H1 (cell line): ENCODE measurements around the gene ANKRD60. TPM values are rescaled to one million over a fixed set of nuclear protein-coding genes. Genes with fewer than 3 reads are reported as not detected.

Experiments used
- CTCF ChIA-PET: fragments of 300-600 bp; sonication (Branson Sonifier 250); formaldehyde crosslinking; loops from one replicate; lab custom pipeline; 2021; ENCODE audit not compliant: partially characterized antibody; lab: Charles Lee
- POLR2A ChIA-PET: fragments of 300-600 bp; sonication (Branson Sonifier 250); formaldehyde crosslinking; loops from one replicate; lab custom pipeline; 2021; ENCODE audit warnings: inconsistent platforms; ENCODE audit not compliant: partially characterized antibody; lab: Charles Lee
- DNase-seq, 2 experiments: peaks; one replicate each; pipeline versions ENCODE4 v3.0.0 to v3.0.0-alpha.2; 2010 to 2022; ENCODE audit warnings: low spot score in 2 of 2, low read depth in 1 of 2, mixed read lengths in 1 of 2
- FAIRE-seq: peaks from 2 replicates; lab custom pipeline; 2011; peaks lifted over from hg19 to GRCh38; lab: Jason Lieb, UNC
- H2AFZ ChIP-seq: 2 replicates; pipeline ENCODE4 v1.8.1; 2012; ENCODE audit warnings: low read length, inconsistent platforms
- H2AK5ac ChIP-seq: 2 replicates; pipeline ENCODE4 v1.6.1; 2013; ENCODE audit warnings: low read depth, low read length
- H2BK120ac ChIP-seq: replicated peaks from 2 replicates; pipeline ENCODE3; 2013; ENCODE audit warnings: low read depth, low read length, inconsistent platforms
- H2BK12ac ChIP-seq: 2 replicates; pipeline ENCODE4 v1.6.1; 2013; ENCODE audit warnings: low read depth, low read length
- H2BK15ac ChIP-seq: 2 replicates; pipeline ENCODE4 v1.6.1; 2013; ENCODE audit warnings: low read length
- H2BK20ac ChIP-seq: 2 replicates; pipeline ENCODE4 v1.6.1; 2013; ENCODE audit warnings: low read length
- H2BK5ac ChIP-seq: 2 replicates; pipeline ENCODE4 v1.6.1; 2013; ENCODE audit warnings: low read depth, low read length
- H3K14ac ChIP-seq: 2 replicates; pipeline ENCODE4 v1.6.1; 2013; ENCODE audit warnings: inconsistent platforms; ENCODE audit not compliant: insufficient read length
- H3K18ac ChIP-seq: 2 replicates; pipeline ENCODE4 v1.6.1; 2013; ENCODE audit warnings: low read length; ENCODE audit errors: extremely low read depth
- H3K23ac ChIP-seq: 2 replicates; pipeline ENCODE4 v1.6.1; 2013; ENCODE audit warnings: inconsistent platforms; ENCODE audit not compliant: insufficient read length
- H3K23me2 ChIP-seq: 2 replicates; pipeline ENCODE4 v1.6.1; 2013; ENCODE audit warnings: low read depth, low read length
- H3K27ac ChIP-seq: 2 replicates; pipeline ENCODE4 v1.6.1; 2011; ENCODE audit warnings: low read depth, low read length, inconsistent platforms
- H3K27me3 ChIP-seq, 4 experiments: replicated peaks in 1 of 4; 1 replicate in 1 of 4; 2 replicates in 3 of 4; pipeline versions ENCODE4 v1.6.1 to v1.8.1; 2011 to 2013; ENCODE audit warnings: low read length in 3 of 4, mild to moderate bottlenecking in 3 of 4, inconsistent platforms in 2 of 4, mixed read lengths in 2 of 4, moderate library complexity in 1 of 4; ENCODE audit not compliant: control insufficient read depth in 3 of 4, insufficient read depth in 3 of 4; ENCODE audit errors: extremely low read depth in 1 of 4
- H3K36me3 ChIP-seq, 4 experiments: 2 replicates each; pipeline versions ENCODE4 v1.6.1 to v1.8.1; 2011 to 2013; ENCODE audit warnings: mild to moderate bottlenecking in 4 of 4, low read length in 3 of 4, moderate library complexity in 2 of 4, control low read depth in 1 of 4, inconsistent platforms in 1 of 4; ENCODE audit not compliant: insufficient read depth in 4 of 4, control insufficient read depth in 2 of 4
- H3K4ac ChIP-seq: replicated peaks from 2 replicates; pipeline ENCODE3; 2013; ENCODE audit warnings: low read length, low read depth, mixed read lengths, inconsistent platforms; ENCODE audit not compliant: insufficient read length
- H3K4me1 ChIP-seq, 4 experiments: replicated peaks in 1 of 4; 1 replicate in 1 of 4; 2 replicates in 3 of 4; pipeline versions ENCODE4 v1.6.1 to v1.8.1; 2011 to 2013; ENCODE audit warnings: low read length in 3 of 4, inconsistent platforms in 2 of 4, mixed read lengths in 1 of 4; ENCODE audit not compliant: insufficient read depth in 4 of 4, control insufficient read depth in 3 of 4
- H3K4me2 ChIP-seq, 2 experiments: 2 replicates each; pipeline versions ENCODE4 v1.6.1 to v1.8.1; 2011 to 2013; ENCODE audit warnings: low read depth in 2 of 2, low read length in 2 of 2, control low read depth in 1 of 2, inconsistent platforms in 1 of 2, mild to moderate bottlenecking in 1 of 2; ENCODE audit not compliant: insufficient read depth in 1 of 2
- H3K4me3 ChIP-seq, 4 experiments: fragments of 200-600, 300-600 bp in 1 of 4; sonication (generic), shearing (Covaris generic), sonication (Bioruptor Twin) in 1 of 4; 2 replicates each; pipeline versions ENCODE4 v1.5.1 to v1.8.1; 2011 to 2016; ENCODE audit warnings: low read length in 4 of 4, low read depth in 3 of 4, control low read depth in 2 of 4, inconsistent platforms in 2 of 4, mild to moderate bottlenecking in 2 of 4, mixed read lengths in 1 of 4, moderate library complexity in 1 of 4; ENCODE audit not compliant: insufficient read depth in 2 of 4; ENCODE audit errors: extremely low read depth in 1 of 4
- H3K56ac ChIP-seq: replicated peaks from 2 replicates; pipeline ENCODE3; 2013; ENCODE audit warnings: low read depth, mild to moderate bottlenecking, mixed read lengths, low read length, inconsistent platforms; ENCODE audit not compliant: insufficient read length
- H3K79me1 ChIP-seq: 2 replicates; pipeline ENCODE4 v1.6.1; 2013; ENCODE audit warnings: low read depth, low read length, control low read depth
- H3K79me2 ChIP-seq, 2 experiments: 2 replicates each; pipeline versions ENCODE4 v1.6.1 to v1.8.1; 2012 to 2013; ENCODE audit warnings: low read length in 2 of 2, mild to moderate bottlenecking in 2 of 2, inconsistent platforms in 1 of 2; ENCODE audit not compliant: insufficient read depth in 2 of 2, control insufficient read depth in 1 of 2
- H3K9ac ChIP-seq, 4 experiments: replicated peaks in 1 of 4; 1 replicate in 1 of 4; 2 replicates in 3 of 4; pipeline versions ENCODE4 v1.6.1 to v1.8.1; 2011 to 2013; ENCODE audit warnings: low read depth in 3 of 4, low read length in 3 of 4, control low read depth in 2 of 4, mild to moderate bottlenecking in 2 of 4, moderate library complexity in 2 of 4, inconsistent platforms in 1 of 4; ENCODE audit errors: extremely low read depth in 1 of 4
- H3K9me3 ChIP-seq, 2 experiments: 2 replicates each; pipeline versions ENCODE4 v1.6.1 to v1.8.1; 2012 to 2013; ENCODE audit warnings: mild to moderate bottlenecking in 2 of 2, moderate library complexity in 2 of 2, control low read depth in 1 of 2, inconsistent platforms in 1 of 2, low read depth in 1 of 2, low read length in 1 of 2, mixed read lengths in 1 of 2; ENCODE audit not compliant: insufficient read depth in 2 of 2
- H4K20me1 ChIP-seq, 2 experiments: replicated peaks in 1 of 2; 2 replicates each; pipeline versions ENCODE3 to v1.8.1; 2011 to 2013; ENCODE audit warnings: inconsistent platforms in 2 of 2, low read length in 2 of 2, mild to moderate bottlenecking in 1 of 2; ENCODE audit not compliant: insufficient read depth in 2 of 2, control insufficient read depth in 1 of 2
- H4K5ac ChIP-seq: 2 replicates; pipeline ENCODE4 v1.6.1; 2013; ENCODE audit warnings: low read length, low read depth, mixed read lengths, inconsistent platforms; ENCODE audit not compliant: insufficient read length
- H4K8ac ChIP-seq: 2 replicates; pipeline ENCODE4 v1.8.0; 2013; ENCODE audit warnings: mild to moderate bottlenecking, moderate library complexity, low read length, inconsistent platforms; ENCODE audit not compliant: insufficient read depth; ENCODE audit errors: extremely low read depth
- H4K91ac ChIP-seq: replicated peaks from 2 replicates; pipeline ENCODE3; 2013; ENCODE audit warnings: low read length, mixed read lengths, inconsistent platforms; ENCODE audit not compliant: insufficient read length
- CTBP2 ChIP-seq: IDR thresholded peaks from 2 replicates; pipeline ENCODE4 v1.7.0; 2011; ENCODE audit warnings: borderline replicate concordance, mild to moderate bottlenecking, moderate library complexity, mixed read lengths, low read length; ENCODE audit not compliant: insufficient read depth, insufficient read length
- CTCF ChIP-seq, 3 experiments: IDR thresholded peaks; 1 replicate in 2 of 3; 2 replicates in 1 of 3; pipeline versions ENCODE4 v1.5.1 to v1.6.1; 2011; ENCODE audit warnings: low read length in 3 of 3, mild to moderate bottlenecking in 3 of 3, inconsistent platforms in 2 of 3, low read depth in 1 of 3, moderate library complexity in 1 of 3; ENCODE audit not compliant: insufficient read depth in 1 of 3; ENCODE audit errors: control extremely low read depth in 1 of 3
- EGR1 ChIP-seq: IDR thresholded peaks from 2 replicates; pipeline ENCODE4 v1.6.1; 2011; ENCODE audit warnings: low read depth, low read length, borderline replicate concordance
- JUND ChIP-seq: IDR thresholded peaks from 2 replicates; pipeline ENCODE4 v1.6.1; 2011; ENCODE audit warnings: mild to moderate bottlenecking, improper control_type of control experiment, low read length
- NRF1 ChIP-seq: IDR thresholded peaks from 2 replicates; pipeline ENCODE4 v1.6.1; 2011; ENCODE audit warnings: mild to moderate bottlenecking, low read depth, low read length, improper control_type of control experiment
- SP4 ChIP-seq: IDR thresholded peaks from 2 replicates; pipeline ENCODE4 v1.6.1; 2012; ENCODE audit warnings: low read length, inconsistent platforms
- TAF7 ChIP-seq: optimal IDR thresholded peaks from 2 replicates; pipeline ENCODE3; 2011; ENCODE audit warnings: low read depth, mild to moderate bottlenecking, inconsistent platforms, low read length, moderate library complexity, borderline replicate concordance
- WGBS, 2 experiments: shearing (Covaris generic) in 1 of 2; methylation state at CpG; one replicate each; pipeline versions ENCODE4 v1.1.6 to v1.1.7; 2013 to 2015; ENCODE audit warnings: low lambda C conversion rate in 2 of 2, mixed read lengths in 2 of 2, inconsistent platforms in 1 of 2, low coverage in 1 of 2, missing lambda C conversion rate in 1 of 2; ENCODE audit not compliant: insufficient replicate concordance in 2 of 2, insufficient coverage in 1 of 2, insufficient read length in 1 of 2; ENCODE audit errors: extremely low coverage in 1 of 2, missing lambda C conversion rate in 1 of 2; 5-methylcytosine and 5-hydroxymethylcytosine counted together
- polyA plus RNA-seq, 7 experiments: library from polyadenylated mRNA; depleted of rRNA in 3 of 7; stranded (reverse) in 5 of 7; unstranded in 2 of 7; fragments of >200 nt in 5 of 7; fragments of 200-250 nt in 2 of 7; gene quantifications; 1 replicate in 5 of 7; 2 replicates in 1 of 7; 4 replicates in 1 of 7; pipeline versions ENCODE4 v1.2.1 to v1.2.3, GENCODE V29; 2011 to 2013; ENCODE audit warnings: missing spikeins in 2 of 7, mixed read lengths in 2 of 7
- total RNA-seq: library from RNA; stranded (reverse); fragmentation: NEBNext Ultra II Directional; extraction: Animal tissue kit (Norgen Biotek cat#: 25700); gene quantifications from 2 replicates; pipeline ENCODE4 v1.2.1, GENCODE V29; 2021

ANKRD60 gene
- total and polyA plus RNA-seq, 2 of the 8 experiments (the other 6 are each of a cell fraction or from before 2014, with no cell fraction given): not detected

GRCh38 chr20:58225452-58226200 lies 2.8 kb downstream of the ANKRD60 start:
- TF ChIP-seq NRF1: no peak
- no peak for TF ChIP-seq JUND
- no peak for TF ChIP-seq SP4
- TF ChIP-seq TAF7: no peak
- no peak for TF ChIP-seq EGR1
- TF ChIP-seq CTCF (IDR thresholded peaks at IDR 0.05; ENCODE audit: control extremely low read depth in 1 of 3, insufficient read depth in 1 of 3, low read depth in 1 of 3, low read length in 3 of 3): no peak
- TF ChIP-seq CTBP2: no peak
- peaks cover 1 to 19% (median 16%) of the 10 kb centered on the region in 4 experiments for H3K27me3 ChIP-seq
- no peak overlapping the region for H4K5ac ChIP-seq
- no peak overlapping the region for H3K27ac ChIP-seq
- no peak overlapping the region for H3K4me2 ChIP-seq
- H3K4me1 ChIP-seq: peaks cover 0 to 4% (median 1%) of the 10 kb centered on the region in 4 experiments; a peak in 2 of 7 replicates
- no peaks in the 10 kb centered on the region; the same call in 1 of the 2 replicates for H3K79me1 ChIP-seq
- H2AFZ ChIP-seq: no peak overlapping the region
- DNase-seq (no peak), FAIRE-seq (no peak)
- no peak overlapping the region for H3K4ac ChIP-seq
- no peak overlapping the region for H3K18ac ChIP-seq
- CTCF ChIA-PET: interaction anchor here (0.9 to 4.9 kb wide), 6 partner anchors 9 to 139 kb away, joined by 3 to 21 read pairs (median 4); no protein-coding TSS in a partner anchor
- 87% methylated on average over 15 of the region's 15 CpGs; no CpG with 5 or more reads in 1 of the 2 experiments for WGBS, 2 experiments
- H2BK120ac ChIP-seq: no peak overlapping the region
- POLR2A ChIA-PET: no interaction called here
- no peak overlapping the region for H3K9ac ChIP-seq
- H4K91ac ChIP-seq: no peak overlapping the region
- no peak overlapping the region for H3K14ac ChIP-seq
- no peak overlapping the region for H2AK5ac ChIP-seq
- no peak overlapping the region for H2BK5ac ChIP-seq
- H3K56ac ChIP-seq: no peak overlapping the region
- no peak overlapping the region for H4K8ac ChIP-seq
- no peaks in the 10 kb centered on the region for H3K9me3 ChIP-seq
- H3K79me2 ChIP-seq: no peaks in the 10 kb centered on the region
- H3K23me2 ChIP-seq: peaks cover 12% of the 10 kb centered on the region; the same call in 1 of the 2 replicates
- H3K36me3 ChIP-seq: no peaks in the 10 kb centered on the region
- H2BK15ac ChIP-seq: no peak overlapping the region
- no peak overlapping the region for H2BK12ac ChIP-seq
- no peak overlapping the region for H3K4me3 ChIP-seq
- H4K20me1 ChIP-seq: no peaks in the 10 kb centered on the region
- H3K23ac ChIP-seq: no peak overlapping the region
- no peak overlapping the region for H2BK20ac ChIP-seq
